ACC112 (cell line): Measurements from ENCODE around the gene MED15.

Source experiments
- H2AFZ ChIP-seq: fragments of 200-600 bp; sonication (generic); one replicate; pipeline ENCODE4 v1.6.0; 2017; ENCODE audit warnings: antibody characterized with exemption, low read length; ENCODE audit not compliant: unreplicated experiment
- H3K27ac ChIP-seq: fragments of 200-600 bp; sonication (generic); 2 replicates; pipeline ENCODE4 v1.5.1; 2014; ENCODE audit warnings: low read depth, mild to moderate bottlenecking, antibody characterized with exemption, low read length, moderate library complexity
- H3K27me3 ChIP-seq: fragments of 200-600 bp; sonication (generic); 2 replicates; pipeline ENCODE4 v1.6.1; 2014; ENCODE audit warnings: mild to moderate bottlenecking, antibody characterized with exemption, low read length, moderate library complexity, mixed read lengths; ENCODE audit not compliant: insufficient read depth
- H3K36me3 ChIP-seq: fragments of 200-600 bp; sonication (generic); 2 replicates; pipeline ENCODE4 v1.6.1; 2016; ENCODE audit warnings: mild to moderate bottlenecking, antibody characterized with exemption, low read length, moderate library complexity, mixed read lengths; ENCODE audit not compliant: insufficient read depth
- H3K4me1 ChIP-seq: fragments of 200-600 bp; sonication (generic); one replicate; pipeline ENCODE4 v1.6.1; 2016; ENCODE audit warnings: low read length, mixed read lengths; ENCODE audit not compliant: insufficient read depth, unreplicated experiment, control insufficient read depth
- H3K4me3 ChIP-seq: fragments of 200-600 bp; sonication (generic); 2 replicates; pipeline ENCODE4 v1.5.1; 2014; ENCODE audit warnings: mild to moderate bottlenecking, low read depth, low read length
- H3K79me2 ChIP-seq: fragments of 200-600 bp; sonication (generic); one replicate; pipeline ENCODE4 v1.6.0; 2016; ENCODE audit warnings: low read length; ENCODE audit not compliant: control insufficient read depth, unreplicated experiment, insufficient read depth

The MED15 gene

GRCh38 chr22:20580611-20581502 is 73.4 kb downstream of the MED15 start:
- H3K4me3 ChIP-seq = no peak overlapping the region
- no peak overlapping the region for H3K27ac ChIP-seq
- no peak overlapping the region for H2AFZ ChIP-seq
- no peaks in the 10 kb centered on the region for H3K4me1 ChIP-seq
- H3K27me3 ChIP-seq = no peaks in the 10 kb centered on the region
- H3K79me2 ChIP-seq = peaks cover 3% of the 10 kb centered on the region
- 0 out of 2 replicates have a peak, but pooled peaks cover 6% of the 10 kb centered on the region for H3K36me3 ChIP-seq

DNA sequence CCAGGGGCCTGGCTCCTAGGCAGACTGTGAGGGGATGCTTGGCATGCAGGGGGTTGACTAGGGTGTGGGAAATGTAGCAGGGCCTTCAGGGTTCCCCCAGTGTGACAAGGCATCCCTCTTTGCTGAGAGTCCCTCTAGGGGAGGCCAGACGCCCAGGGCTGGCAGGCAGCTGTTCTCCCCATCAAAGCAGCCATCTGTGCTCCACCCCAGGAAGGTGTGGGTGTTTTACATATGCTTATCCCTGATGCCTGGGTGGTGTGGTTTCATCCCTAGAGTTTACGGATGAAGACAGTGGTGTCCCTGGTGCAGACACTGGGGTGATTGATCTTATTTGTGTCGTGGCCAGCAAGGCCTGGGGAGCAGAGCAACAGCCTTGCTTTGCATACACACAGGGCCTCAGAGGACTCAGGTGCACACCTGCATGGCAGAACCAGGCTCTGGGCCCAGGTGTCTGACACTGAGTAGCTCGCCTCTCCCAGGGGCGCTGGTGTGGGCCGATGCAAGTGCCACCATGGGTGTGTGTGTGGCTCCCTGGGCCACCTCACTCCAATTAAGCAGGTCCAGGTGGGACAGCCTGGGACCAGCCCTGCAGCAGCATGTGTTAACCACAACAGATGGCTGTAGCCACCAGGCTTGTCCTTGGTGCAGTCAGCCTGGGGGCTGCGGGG is 74.2 kb downstream of the MED15 start:
- Histone ChIP-seq H3K27me3 (no peaks in the 10 kb centered on the region), H3K27ac (no peak overlapping the region), H3K4me1 (no peaks in the 10 kb centered on the region), H3K36me3 (no peaks in the 10 kb centered on the region), H2AFZ (no peak overlapping the region), H3K4me3 (no peak overlapping the region), H3K79me2 (no peaks in the 10 kb centered on the region)

GRCh38 chr22:20582171-20582511 is 74.7 kb downstream of the MED15 start:
- H3K27me3 ChIP-seq = no peaks in the 10 kb centered on the region
- H3K79me2 ChIP-seq = no peaks in the 10 kb centered on the region
- no peak overlapping the region for H3K27ac ChIP-seq
- H3K4me3 ChIP-seq = no peak overlapping the region
- H3K36me3 ChIP-seq = no peaks in the 10 kb centered on the region
- H3K4me1 ChIP-seq = no peaks in the 10 kb centered on the region
- H2AFZ ChIP-seq = no peak overlapping the region

GRCh38 chr22:20582520-20583361 is 75.3 kb downstream of the MED15 start:
- Histone ChIP-seq H2AFZ (no peak overlapping the region), H3K27me3 (no peaks in the 10 kb centered on the region), H3K27ac (no peak overlapping the region), H3K79me2 (no peaks in the 10 kb centered on the region), H3K4me3 (no peak overlapping the region), H3K36me3 (no peaks in the 10 kb centered on the region), H3K4me1 (no peaks in the 10 kb centered on the region)

DNA sequence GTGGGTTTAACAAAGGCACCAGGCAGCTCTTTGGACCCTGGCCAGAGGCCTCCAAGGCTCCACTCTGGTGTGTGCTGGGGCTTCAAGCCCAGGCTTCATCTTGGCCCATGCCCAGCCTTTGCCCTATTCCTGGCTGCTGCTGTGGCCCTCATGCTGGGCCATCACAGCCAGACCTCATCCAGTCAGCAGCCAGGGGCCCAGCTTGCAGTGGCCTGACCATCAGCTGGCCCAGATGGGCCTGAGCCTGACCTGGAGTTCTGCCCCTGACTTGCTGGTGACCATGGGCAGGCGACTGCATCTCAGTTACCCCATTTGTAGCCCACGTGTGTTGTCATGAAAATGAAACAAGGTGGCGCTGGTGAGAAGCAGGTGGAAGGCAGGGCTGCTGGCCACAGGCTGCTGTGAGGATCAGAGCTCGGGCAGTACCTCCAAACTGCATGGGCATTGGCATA is 76.1 kb downstream of the MED15 start:
- Histone ChIP-seq H3K4me3 (no peak overlapping the region), H3K27ac (no peak overlapping the region), H3K4me1 (no peaks in the 10 kb centered on the region), H2AFZ (no peak overlapping the region), H3K79me2 (no peaks in the 10 kb centered on the region), H3K27me3 (no peaks in the 10 kb centered on the region), H3K36me3 (no peaks in the 10 kb centered on the region)

DNA sequence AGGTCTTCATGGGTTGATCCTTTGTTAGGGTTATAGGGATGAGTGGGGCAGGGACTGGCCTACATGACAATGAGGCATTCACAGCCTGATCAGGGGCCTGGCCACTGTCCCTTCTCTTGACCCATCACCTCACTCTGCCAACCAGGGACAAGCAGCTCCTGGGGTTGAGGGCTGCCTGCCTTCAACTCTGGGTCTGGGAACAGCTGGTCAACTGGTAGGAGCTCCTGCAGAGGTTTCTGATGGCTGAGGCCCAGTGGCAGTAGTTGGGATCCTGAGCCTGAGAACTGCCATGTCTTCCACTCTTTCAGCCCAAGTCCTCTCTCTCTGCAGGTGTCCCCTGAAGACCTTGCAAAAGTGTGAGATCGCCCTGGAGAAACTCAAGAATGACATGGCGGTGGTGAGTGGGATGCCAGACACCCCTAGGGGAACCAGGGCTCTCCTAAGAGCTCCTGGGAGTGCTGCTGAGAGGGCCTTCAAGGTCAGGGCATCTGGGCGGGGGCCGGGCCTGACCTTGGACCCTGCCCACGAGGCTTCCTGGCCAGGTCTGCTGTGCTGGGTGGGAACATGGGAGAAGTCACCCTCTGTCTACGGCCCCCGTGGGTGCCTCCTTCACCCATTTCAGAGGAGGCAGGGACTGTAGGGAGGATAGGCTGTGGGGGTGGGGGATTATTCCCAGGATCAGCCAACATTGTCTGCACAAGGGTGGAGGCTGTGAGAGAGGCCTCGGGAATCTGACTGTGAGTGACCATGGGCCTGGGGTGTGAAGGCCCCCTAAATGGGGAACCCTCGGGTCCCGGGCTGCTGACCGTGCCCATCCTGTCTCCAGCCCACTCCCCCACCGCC is 76.8 kb downstream of the MED15 start:
- Histone ChIP-seq H3K27me3 (no peaks in the 10 kb centered on the region), H3K4me1 (no peaks in the 10 kb centered on the region), H2AFZ (no peak overlapping the region), H3K79me2 (no peaks in the 10 kb centered on the region), H3K4me3 (no peak overlapping the region), H3K36me3 (no peaks in the 10 kb centered on the region), H3K27ac (no peak overlapping the region)

DNA sequence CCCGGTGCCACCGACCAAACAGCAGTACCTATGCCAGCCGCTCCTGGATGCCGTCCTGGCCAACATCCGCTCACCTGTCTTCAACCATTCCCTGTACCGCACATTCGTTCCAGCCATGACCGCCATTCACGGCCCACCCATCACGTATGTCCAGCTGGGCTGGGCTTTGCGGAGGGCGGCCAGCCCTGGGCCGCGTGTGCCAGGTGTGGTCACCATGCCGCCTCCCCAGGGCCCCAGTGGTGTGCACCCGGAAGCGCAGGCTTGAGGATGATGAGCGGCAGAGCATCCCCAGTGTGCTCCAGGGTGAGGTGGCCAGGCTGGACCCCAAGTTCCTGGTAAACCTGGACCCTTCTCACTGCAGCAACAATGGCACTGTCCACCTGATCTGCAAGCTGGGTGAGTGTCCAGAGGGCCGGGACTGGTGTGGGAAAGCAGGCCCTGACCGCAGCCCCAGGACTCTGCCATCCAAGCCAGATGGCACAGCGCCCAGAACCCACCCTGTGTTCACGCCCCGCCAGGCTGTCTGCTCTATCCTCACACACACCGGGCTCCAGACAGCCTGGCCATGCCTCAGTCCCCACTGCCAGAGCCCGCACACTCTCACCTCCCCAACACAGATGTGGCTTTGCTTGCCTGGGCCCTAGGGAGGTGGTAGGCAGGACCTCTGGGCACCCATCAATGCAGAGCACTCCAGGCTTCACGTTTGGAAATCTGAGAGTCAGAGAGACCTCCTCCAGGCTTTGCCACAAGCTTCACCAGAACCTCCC is 77.6 kb downstream of the MED15 start:
- no peaks in the 10 kb centered on the region for H3K36me3 ChIP-seq

GRCh38 chr22:20585639-20586402 is 78.4 kb downstream of the MED15 start:
- H3K79me2 ChIP-seq = no peaks in the 10 kb centered on the region
- no peaks in the 10 kb centered on the region for H3K4me1 ChIP-seq
- no peak overlapping the region for H3K4me3 ChIP-seq
- H3K27me3 ChIP-seq = no peaks in the 10 kb centered on the region
- no peaks in the 10 kb centered on the region for H3K36me3 ChIP-seq
- no peak overlapping the region for H3K27ac ChIP-seq
- no peak overlapping the region for H2AFZ ChIP-seq

More for the DNA sequence above, 77.6 kb downstream of the MED15 start:
- H3K27me3 ChIP-seq = no peaks in the 10 kb centered on the region
- H3K4me3 ChIP-seq = no peak overlapping the region
- no peaks in the 10 kb centered on the region for H3K4me1 ChIP-seq
- no peak overlapping the region for H3K27ac ChIP-seq
- no peaks in the 10 kb centered on the region for H3K79me2 ChIP-seq
- no peak overlapping the region for H2AFZ ChIP-seq

GRCh38 chr22:20586403-20586745 is 79.0 kb downstream of the MED15 start:
- no peak overlapping the region for H3K4me3 ChIP-seq
- no peak overlapping the region for H2AFZ ChIP-seq
- H3K36me3 ChIP-seq = no peaks in the 10 kb centered on the region
- no peaks in the 10 kb centered on the region for H3K79me2 ChIP-seq
- no peaks in the 10 kb centered on the region for H3K27me3 ChIP-seq
- H3K4me1 ChIP-seq = no peaks in the 10 kb centered on the region
- H3K27ac ChIP-seq = no peak overlapping the region
